ENCODE results near the gene CA11. TPM values are rescaled to one million over a fixed set of nuclear protein-coding genes. Genes with fewer than 3 reads are reported as not detected.

The CA11 gene
- polyA plus RNA-seq, 1 of the 3 experiments (the other 2 are of a cell fraction): 13.1 TPM

GRCh38 chr19:48654299-48655059 lies 8.5 kb upstream of the CA11 start (continued):
- TF ChIP-seq IRF3 (IDR thresholded peaks at IDR 0.05; ENCODE audit: low read depth, low read length): no peak
- TF ChIP-seq RFX5 (IDR thresholded peaks at IDR 0.05; ENCODE audit: low read length): no peak
- TF ChIP-seq RCOR1 (IDR thresholded peaks at IDR 0.05; ENCODE audit: low read length): peak; percentile 47; the same call in 1 of the 2 replicates
- TF ChIP-seq, protein P1, sequence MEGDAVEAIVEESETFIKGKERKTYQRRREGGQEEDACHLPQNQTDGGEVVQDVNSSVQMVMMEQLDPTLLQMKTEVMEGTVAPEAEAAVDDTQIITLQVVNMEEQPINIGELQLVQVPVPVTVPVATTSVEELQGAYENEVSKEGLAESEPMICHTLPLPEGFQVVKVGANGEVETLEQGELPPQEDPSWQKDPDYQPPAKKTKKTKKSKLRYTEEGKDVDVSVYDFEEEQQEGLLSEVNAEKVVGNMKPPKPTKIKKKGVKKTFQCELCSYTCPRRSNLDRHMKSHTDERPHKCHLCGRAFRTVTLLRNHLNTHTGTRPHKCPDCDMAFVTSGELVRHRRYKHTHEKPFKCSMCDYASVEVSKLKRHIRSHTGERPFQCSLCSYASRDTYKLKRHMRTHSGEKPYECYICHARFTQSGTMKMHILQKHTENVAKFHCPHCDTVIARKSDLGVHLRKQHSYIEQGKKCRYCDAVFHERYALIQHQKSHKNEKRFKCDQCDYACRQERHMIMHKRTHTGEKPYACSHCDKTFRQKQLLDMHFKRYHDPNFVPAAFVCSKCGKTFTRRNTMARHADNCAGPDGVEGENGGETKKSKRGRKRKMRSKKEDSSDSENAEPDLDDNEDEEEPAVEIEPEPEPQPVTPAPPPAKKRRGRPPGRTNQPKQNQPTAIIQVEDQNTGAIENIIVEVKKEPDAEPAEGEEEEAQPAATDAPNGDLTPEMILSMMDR (IDR thresholded peaks at IDR 0.05): no peak
- TF ChIP-seq USF1 (IDR thresholded peaks at IDR 0.05; ENCODE audit: borderline replicate concordance, low read depth): no peak
- TF ChIP-seq ELF1 (IDR thresholded peaks at IDR 0.05): no peak
- no peak for TF ChIP-seq POLR2AphosphoS5 (IDR thresholded peaks at IDR 0.05; ENCODE audit: low read depth, low read length)
- TF ChIP-seq FOXM1 (IDR thresholded peaks at IDR 0.05; ENCODE audit: low read depth): no peak
- TF ChIP-seq EZH2phosphoT487 (IDR thresholded peaks at IDR 0.05; ENCODE audit: borderline replicate concordance, low read depth): no peak
- no peak for TF ChIP-seq TAF1 (IDR thresholded peaks at IDR 0.05; ENCODE audit: borderline replicate concordance, low read depth, low read length)
- TF ChIP-seq NFIC (IDR thresholded peaks at IDR 0.05; ENCODE audit: borderline replicate concordance): peak; percentile 32; the same call in 1 of the 2 replicates
- no peak for TF ChIP-seq NRF1 (IDR thresholded peaks at IDR 0.05; ENCODE audit: low read depth, low read length)
- no peak for TF ChIP-seq GATA2 (CRISPR knock-in tag; IDR thresholded peaks at IDR 0.05)
- TF ChIP-seq SIN3A (IDR thresholded peaks at IDR 0.05; ENCODE audit: borderline replicate concordance, low read depth, low read length): no peak
- peak; percentile 46; the same call in 1 of the 2 replicates for TF ChIP-seq MAX (IDR thresholded peaks at IDR 0.05; ENCODE audit: low read depth)

- Histone ChIP-seq H3K27ac (ENCODE audit: low read depth in 2 of 2, low read length in 1 of 2) (no peak overlapping the region), H3K27me3 (ENCODE audit: insufficient read depth) (no peaks in the 10 kb centered on the region), H3K79me2 (ENCODE audit: insufficient read depth) (no peaks in the 10 kb centered on the region), H4K20me1 (ENCODE audit: insufficient read depth) (no peaks in the 10 kb centered on the region), H2AFZ (ENCODE audit: low read depth) (no peak overlapping the region), H3K9ac (no peak overlapping the region), H3K4me1 (ENCODE audit: control insufficient read depth in 1 of 2, insufficient read depth in 2 of 2, low read depth in 1 of 2, low read length in 1 of 2) (peaks cover 0 to 10% of the 10 kb centered on the region in 2 experiments; a peak in 1 of 4 replicates), H3K4me3 (ENCODE audit: low read depth in 2 of 2, low read length in 1 of 2) (no peak overlapping the region), H3K4me2 (no peak overlapping the region), H3K36me3 (replicated peaks in 1 of 2; ENCODE audit: control insufficient read depth in 1 of 2, insufficient read depth in 2 of 2, low read length in 1 of 2) (no peaks in the 10 kb centered on the region), H3F3A (replicated peaks; ENCODE audit: insufficient read depth) (no peaks in the 10 kb centered on the region), H3K9me2 (no peaks in the 10 kb centered on the region), H3K9me3 (no peaks in the 10 kb centered on the region)
- CTCF ChIA-PET: interaction anchor here (0.6 kb wide), 1 partner anchor 65 kb away, joined by 3 read pairs; no protein-coding TSS in a partner anchor
- POLR2A ChIA-PET: interaction anchor here (1.1 kb wide), 1 partner anchor 28 kb away, joined by 3 read pairs; no protein-coding TSS in a partner anchor
- no peak for TF ChIP-seq NFIC (IDR thresholded peaks at IDR 0.05; ENCODE audit: borderline replicate concordance)
- no peak for TF ChIP-seq SIN3A (IDR thresholded peaks at IDR 0.05; ENCODE audit: borderline replicate concordance, low read depth, low read length)
- TF ChIP-seq YY1 (IDR thresholded peaks at IDR 0.05; ENCODE audit: low read depth): no peak
- TF ChIP-seq IRF3 (IDR thresholded peaks at IDR 0.05; ENCODE audit: low read depth, low read length): no peak
- no peak for TF ChIP-seq RAD21 (IDR thresholded peaks at IDR 0.05; ENCODE audit: low read length)
- no peak for TF ChIP-seq NRF1 (IDR thresholded peaks at IDR 0.05; ENCODE audit: low read depth, low read length)
- no peak for TF ChIP-seq JUND (IDR thresholded peaks at IDR 0.05)
- TF ChIP-seq ELF1 (IDR thresholded peaks at IDR 0.05): no peak
- WGBS (ENCODE audit: low lambda C conversion rate): 77% methylated on average over 5 of the region's 5 CpGs
- DNase-seq: no peak
Measured at GRCh38 chr19:48651683-48652048, 5.7 kb upstream of the CA11 start.

Measured in SK-N-SH (cell line).